ENCODE results near the gene POPDC2.

Gene POPDC2

DNA sequence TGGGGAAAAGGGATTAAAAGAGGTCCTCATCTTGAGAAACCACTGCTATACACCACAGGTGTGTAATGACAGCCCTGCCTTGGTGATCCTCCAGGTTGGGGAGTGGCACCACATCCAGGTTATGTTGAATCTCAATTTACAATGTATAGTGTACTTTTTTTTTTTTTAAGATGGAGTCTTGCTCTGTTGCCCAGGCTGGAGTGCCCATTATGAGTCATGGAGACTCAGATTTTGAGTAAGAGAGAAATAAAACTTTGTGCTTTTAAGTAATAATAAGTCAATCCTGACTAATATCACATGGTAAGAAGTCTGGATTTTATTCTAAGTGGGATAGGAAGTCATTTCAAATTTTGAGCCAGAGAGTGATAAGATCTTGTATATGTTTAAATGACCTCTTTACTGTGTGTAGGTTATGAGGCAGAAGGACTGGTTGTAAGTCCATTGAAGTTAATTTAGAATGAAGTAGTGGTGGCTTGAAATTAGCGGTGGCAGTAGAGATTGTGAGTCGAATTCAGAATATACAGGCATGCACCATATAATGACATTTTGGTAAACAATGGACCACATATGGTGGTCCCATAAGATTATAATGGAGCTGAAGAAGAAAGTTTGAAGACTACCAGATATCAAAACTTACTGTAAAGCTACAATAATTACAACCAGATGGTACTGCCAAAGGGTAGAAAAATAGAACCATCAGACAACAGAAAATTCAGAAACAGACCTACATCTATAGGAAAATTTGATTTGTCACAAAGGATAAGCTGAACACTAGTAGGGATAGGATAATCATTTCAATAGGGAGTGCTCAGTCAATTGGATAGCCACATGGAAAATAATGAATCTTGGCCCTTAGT, 20.7 kb downstream of the POPDC2 start:
- no peak for DNase-seq (ENCODE audit: low read depth in 2 of 2)

GRCh38 chr3:119637679-119638477, 22.5 kb downstream of the POPDC2 start:
- DNase-seq (ENCODE audit: low read depth in 2 of 2) = no peak

- no peak for DNase-seq (ENCODE audit: low read depth in 2 of 2)
Measured at GRCh38 chr3:119636891-119637611, 23.3 kb downstream of the POPDC2 start.

DNA sequence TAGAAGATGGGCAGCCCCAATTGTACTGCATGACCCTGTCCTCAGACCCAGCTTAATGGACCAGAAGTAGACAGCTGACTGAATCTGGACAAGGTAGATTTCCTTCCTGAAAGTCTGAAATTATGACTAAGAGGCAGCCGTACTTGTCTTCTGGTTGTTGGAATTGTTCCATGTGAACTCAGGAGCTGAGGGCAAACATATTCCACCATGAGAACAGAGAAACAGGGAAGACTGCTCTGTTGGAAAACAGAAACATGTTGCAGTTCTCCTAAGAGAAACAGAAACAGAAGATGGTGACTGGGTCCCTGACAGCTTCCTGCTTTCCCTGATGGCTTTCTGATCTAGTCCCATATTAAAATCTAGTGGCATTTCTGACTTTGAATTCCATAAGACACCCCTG, 24.1 kb downstream of the POPDC2 start:
- no peak for DNase-seq (ENCODE audit: low read depth in 2 of 2)

- DNase-seq (ENCODE audit: low read depth in 2 of 2) = no peak
Measured at GRCh38 chr3:119635719-119636118, 24.7 kb downstream of the POPDC2 start.

DNA sequence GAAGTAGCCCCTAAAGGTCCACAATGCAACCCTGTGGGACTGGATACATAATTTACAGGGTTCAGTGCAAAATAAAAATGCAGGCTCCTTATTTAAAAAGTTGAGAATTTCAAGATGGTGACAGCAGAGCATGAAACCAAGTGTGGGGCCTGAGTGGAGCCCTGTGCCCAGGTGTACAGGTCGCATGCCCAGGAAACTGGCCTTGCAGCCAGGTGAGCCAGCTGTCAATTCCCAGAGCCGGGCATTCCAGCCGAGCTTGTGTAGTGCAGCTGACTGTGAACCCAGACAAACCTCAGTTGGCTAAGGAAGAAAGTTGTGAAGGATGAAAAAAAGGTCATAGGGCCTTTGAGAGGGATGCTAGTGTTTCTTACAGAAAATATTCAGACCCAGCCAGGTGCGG, 27.6 kb downstream of the POPDC2 start:
- DNase-seq (ENCODE audit: low read depth in 2 of 2) = no peak

GRCh38 chr3:119632216-119632615, 28.2 kb downstream of the POPDC2 start:
- DNase-seq (ENCODE audit: low read depth in 2 of 2) = no peak

GRCh38 chr3:119631516-119631915, 28.9 kb downstream of the POPDC2 start:
- no peak for DNase-seq (ENCODE audit: low read depth in 2 of 2)

- no peak for DNase-seq (ENCODE audit: low read depth in 2 of 2)
Measured at GRCh38 chr3:119630880-119631329, 29.5 kb downstream of the POPDC2 start.

- DNase-seq (ENCODE audit: low read depth in 2 of 2) = no peak
Measured at GRCh38 chr3:119630128-119630879, 30.1 kb downstream of the POPDC2 start.

- DNase-seq (ENCODE audit: low read depth in 2 of 2) = no peak
Measured at GRCh38 chr3:119628816-119629445, 31.5 kb downstream of the POPDC2 start.

DNA sequence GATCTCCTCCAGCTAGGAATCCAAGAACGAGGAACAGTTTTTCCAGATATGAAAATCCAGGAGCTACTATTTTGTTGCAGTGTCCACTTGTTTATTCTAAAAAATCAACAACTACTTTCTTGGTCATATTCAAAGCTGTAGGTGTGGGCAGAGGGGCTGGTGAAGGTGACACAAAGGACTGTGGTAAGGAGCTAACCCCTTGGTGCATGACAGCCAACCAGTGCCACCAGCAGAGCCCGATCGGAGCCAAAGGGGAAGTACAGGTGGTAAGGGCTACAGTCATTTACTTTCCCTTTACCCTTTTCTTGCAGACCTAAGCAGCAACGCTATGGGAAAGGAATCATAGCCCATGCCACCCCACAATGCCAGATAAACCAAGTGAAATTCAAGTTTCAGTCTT, 32.0 kb downstream of the POPDC2 start:
- DNase-seq (ENCODE audit: low read depth in 2 of 2) = no peak

- no peak for DNase-seq (ENCODE audit: low read depth in 2 of 2)
Measured at GRCh38 chr3:119627461-119627860, 32.9 kb downstream of the POPDC2 start.

GRCh38 chr3:119626196-119626595, 34.2 kb downstream of the POPDC2 start:
- no peak for DNase-seq (ENCODE audit: low read depth in 2 of 2)

DNA sequence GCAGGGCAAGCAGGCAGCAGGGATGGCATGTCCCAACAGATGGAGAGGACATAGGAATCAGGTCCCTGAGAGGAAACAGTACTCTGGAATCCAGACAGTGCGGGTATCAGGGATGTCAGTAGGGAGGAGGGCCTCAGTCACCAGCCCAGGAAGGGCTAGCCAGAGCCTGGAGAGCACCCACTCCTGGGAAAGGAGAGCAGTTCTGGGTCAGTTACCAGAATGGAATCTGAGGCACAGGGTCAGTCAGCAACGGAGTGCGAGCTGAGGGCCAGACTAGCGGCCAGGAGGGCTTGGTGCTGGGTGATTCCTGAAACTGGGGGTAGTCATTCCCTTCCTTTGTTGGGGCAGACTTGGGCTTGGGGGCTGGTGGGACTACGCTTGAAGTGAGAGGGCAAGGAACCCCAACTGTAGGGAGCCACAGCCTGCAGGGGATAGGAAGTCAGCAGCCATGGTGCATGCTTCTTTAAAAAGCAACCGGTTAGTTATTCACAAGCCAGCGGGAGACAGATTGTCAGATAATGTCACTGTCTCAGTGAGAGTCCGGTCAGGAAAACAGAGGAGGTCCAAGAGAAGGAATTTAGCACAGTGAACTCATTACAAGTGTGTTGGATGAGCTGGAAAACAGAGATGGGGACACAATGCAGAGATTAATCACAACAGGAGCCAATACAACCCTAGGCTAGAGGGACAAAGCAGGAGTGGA, 34.8 kb downstream of the POPDC2 start:
- no peak for DNase-seq (ENCODE audit: low read depth in 2 of 2)

GRCh38 chr3:119624002-119624720, 36.2 kb downstream of the POPDC2 start:
- DNase-seq (ENCODE audit: low read depth in 2 of 2) = no peak

DNA sequence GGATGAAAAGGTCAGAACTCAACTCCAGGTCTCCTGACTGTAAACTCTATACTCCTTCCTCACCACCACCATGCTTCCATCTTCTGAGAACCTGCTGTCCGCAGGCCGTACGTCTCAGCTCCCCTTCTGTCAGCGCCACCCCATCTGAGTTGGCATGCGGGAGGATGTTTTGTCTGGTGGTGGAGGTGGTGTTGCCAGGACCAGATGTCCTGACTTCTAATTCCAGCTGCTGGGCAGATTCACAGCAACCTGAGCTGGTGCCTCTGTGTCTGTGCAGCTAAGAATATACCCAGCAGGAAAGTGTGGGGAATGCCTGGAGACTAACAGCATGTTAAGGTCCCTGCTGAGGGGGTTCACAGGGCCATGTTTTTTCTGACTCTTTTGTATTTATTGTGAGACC, 39.5 kb downstream of the POPDC2 start:
- no peak for DNase-seq (ENCODE audit: low read depth in 2 of 2)

DNA sequence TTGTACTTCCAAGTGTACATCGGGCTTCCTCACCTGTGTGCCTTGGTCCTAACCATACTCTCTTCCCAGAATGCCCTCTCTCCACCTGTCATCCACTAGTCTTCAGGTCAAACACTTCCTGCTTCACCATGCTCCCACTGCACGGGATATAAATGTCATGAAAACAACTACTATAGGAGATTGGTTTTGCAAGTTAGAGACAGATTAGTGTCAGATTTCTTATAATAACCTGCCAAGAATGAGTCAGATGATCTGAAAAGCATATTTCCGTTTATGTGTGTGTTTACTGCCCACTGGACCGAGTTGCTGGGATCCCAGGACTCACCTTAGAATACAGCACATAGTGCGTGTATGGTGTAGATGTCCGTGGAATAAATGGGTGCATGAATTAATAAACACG, 41.3 kb downstream of the POPDC2 start:
- DNase-seq (ENCODE audit: low read depth in 2 of 2) = no peak

DNA sequence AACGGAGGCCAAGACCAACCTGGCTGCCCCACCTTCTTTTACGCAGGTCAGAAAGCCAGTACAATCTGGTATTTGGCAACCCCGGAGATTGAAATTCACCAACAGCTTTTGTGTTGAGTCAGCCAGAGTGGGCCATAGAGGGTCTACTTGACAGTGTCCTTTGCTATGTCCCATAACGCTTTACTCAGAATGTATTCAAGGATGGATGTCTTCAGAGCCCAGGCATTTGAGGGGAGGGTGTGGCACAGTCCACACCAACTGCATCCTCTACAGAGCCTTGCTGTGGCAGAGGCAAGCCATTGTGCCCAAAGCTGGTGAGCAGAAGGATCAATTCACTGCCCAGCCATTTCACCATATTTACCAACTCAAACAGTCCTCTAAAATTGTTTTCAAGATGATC, 44.3 kb downstream of the POPDC2 start:
- no peak for DNase-seq (ENCODE audit: low read depth in 2 of 2)

DNA sequence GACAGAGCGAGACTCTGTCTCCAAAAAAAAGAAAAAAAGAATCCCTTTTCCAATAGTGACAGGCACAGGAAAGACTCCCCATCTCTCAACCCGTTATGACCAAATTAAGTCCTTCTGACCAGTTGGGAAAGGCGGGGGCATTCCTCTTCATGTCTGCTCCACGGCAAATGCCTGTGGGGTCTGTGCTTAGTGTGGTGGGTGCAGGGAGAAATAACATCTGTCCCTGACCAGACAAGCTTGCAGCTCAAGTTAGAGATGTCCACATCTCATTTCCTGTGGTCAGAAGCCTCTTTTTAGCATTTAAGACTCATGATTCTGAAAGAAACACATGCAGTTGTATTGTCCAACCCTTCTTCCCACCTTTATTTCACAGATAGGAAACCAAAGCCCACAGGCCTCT, 46.5 kb downstream of the POPDC2 start:
- DNase-seq (ENCODE audit: low read depth in 2 of 2) = no peak
